Stimulated activated CD8-positive, alpha-beta memory T cell treated with anti-CD3 and anti-CD28 coated beads, Interleukin-7, amount 100 ng/mL, for 1 hour (primary cell): ENCODE results near the gene GADD45A.
"Not testable (repeated sequence)": the region's sequence is repeated elsewhere in the genome, so short reads cannot be mapped to it uniquely, and the experiment has no call there.

Experiments used
- DNase-seq, 2 donors: peaks; one replicate each; pipeline ENCODE4 v3.0.0-alpha.2; 2020; ENCODE audit warnings: low read depth in 2 of 2

GADD45A gene

GRCh38 chr1:67685067-67685557, at the start of gene GADD45A:
GADD45A (plus strand) TSS chr1:67685201; CDS start chr1:67685495, 294 bp downstream.
- DNase-seq: peak; percentile 83 to 86

GRCh38 chr1:67636146-67636545, 48.9 kb upstream of the GADD45A start:
- DNase-seq: no peak

GRCh38 chr1:67639361-67639760, 45.6 kb upstream of the GADD45A start:
- no peak for DNase-seq

GRCh38 chr1:67642629-67643028, 42.4 kb upstream of the GADD45A start:
- no peak for DNase-seq

GRCh38 chr1:67644566-67644965, 40.4 kb upstream of the GADD45A start:
- no peak for DNase-seq

GRCh38 chr1:67645495-67646144, 39.4 kb upstream of the GADD45A start:
- DNase-seq: no peak

GRCh38 chr1:67646145-67647035, 38.6 kb upstream of the GADD45A start:
- no peak for DNase-seq

- DNase-seq: no peak
Measured at GRCh38 chr1:67647036-67647798, 37.8 kb upstream of the GADD45A start.

- no peak for DNase-seq
Measured at GRCh38 chr1:67647814-67648358, 37.1 kb upstream of the GADD45A start.

GRCh38 chr1:67648582-67649326, 36.2 kb upstream of the GADD45A start:
- DNase-seq: no peak

- DNase-seq: no peak
Measured at GRCh38 chr1:67650061-67650460, 34.9 kb upstream of the GADD45A start.

GRCh38 chr1:67651031-67651430, 34.0 kb upstream of the GADD45A start:
- no peak for DNase-seq

GRCh38 chr1:67652800-67653199, 32.2 kb upstream of the GADD45A start:
- DNase-seq: no peak

- DNase-seq: no peak
Measured at GRCh38 chr1:67653304-67653703, 31.7 kb upstream of the GADD45A start.

GRCh38 chr1:67655581-67655980, 29.4 kb upstream of the GADD45A start:
- DNase-seq: no peak

- not testable (repeated sequence) for DNase-seq
Measured at GRCh38 chr1:67657152-67657551, 27.8 kb upstream of the GADD45A start.

- no peak for DNase-seq
Measured at GRCh38 chr1:67659229-67659628, 25.8 kb upstream of the GADD45A start.

GRCh38 chr1:67662884-67663283, 22.1 kb upstream of the GADD45A start:
- no peak for DNase-seq

- no peak for DNase-seq
Measured at GRCh38 chr1:67664048-67664447, 21.0 kb upstream of the GADD45A start.

GRCh38 chr1:67665307-67665706, 19.7 kb upstream of the GADD45A start:
- not testable (repeated sequence) for DNase-seq

- DNase-seq: no peak
Measured at GRCh38 chr1:67666636-67667035, 18.4 kb upstream of the GADD45A start.
